IPS DF 6.9 (cell line): ENCODE data around the gene CDCA4.

Source experiments
- DNase-seq: peaks from one replicate; pipeline ENCODE4 v3.0.0-alpha.2; 2013; ENCODE audit warnings: low read depth, low spot score
- H3K27ac ChIP-seq: one replicate; pipeline ENCODE4 v1.5.1; 2013; ENCODE audit warnings: low read length, control low read depth
- H3K27me3 ChIP-seq: 2 replicates; pipeline ENCODE4 v1.6.1; 2013; ENCODE audit warnings: mild to moderate bottlenecking, low read length; ENCODE audit not compliant: control insufficient read depth, insufficient read depth
- H3K36me3 ChIP-seq: 2 replicates; pipeline ENCODE4 v1.6.1; 2013; ENCODE audit warnings: low read length; ENCODE audit not compliant: control insufficient read depth, insufficient read depth
- H3K4me1 ChIP-seq: 2 replicates; pipeline ENCODE4 v1.6.1; 2013; ENCODE audit warnings: low read length; ENCODE audit not compliant: control insufficient read depth, insufficient read depth
- H3K4me3 ChIP-seq: 2 replicates; pipeline ENCODE4 v1.5.1; 2013; ENCODE audit warnings: mild to moderate bottlenecking, low read length
- H3K9me3 ChIP-seq: 2 replicates; pipeline ENCODE4 v1.6.1; 2013; ENCODE audit warnings: low read length, inconsistent platforms; ENCODE audit not compliant: control insufficient read depth, insufficient read depth
- WGBS: extraction: QIAGEN DNeasy Blood & Tissue Kit; methylation state at CpG from one replicate; pipeline ENCODE4 v1.1.7; 2013; ENCODE audit warnings: mixed read lengths, missing lambda C conversion rate; ENCODE audit not compliant: insufficient read length, insufficient coverage; 5-methylcytosine and 5-hydroxymethylcytosine counted together

CDCA4 gene

GRCh38 chr14:105020815-105021655 is at the start of gene CDCA4:
Gene CDCA4, minus strand, starts transcription at chr14:105021083. Its CDS starts 9,154 bp downstream, at chr14:105011929.
- no CpG with 5 or more reads among the region's 115 CpGs for WGBS
- DNase-seq, result peak; percentile 76
- Histone ChIP-seq H3K9me3 (no peaks in the 10 kb centered on the region), H3K4me3 (peak within 1 kb of the TSS; percentile 98), H3K4me1 (no peaks in the 10 kb centered on the region; the same call in 1 of the 2 replicates), H3K27me3 (no peaks in the 10 kb centered on the region), H3K27ac (no peak within 1 kb of the TSS), H3K36me3 (no peaks in the 10 kb centered on the region)

- Histone ChIP-seq H3K4me1 (no peaks in the 10 kb centered on the region), H3K27ac (no peak overlapping the region), H3K9me3 (no peaks in the 10 kb centered on the region), H3K4me3 (no peak overlapping the region), H3K36me3 (no peaks in the 10 kb centered on the region), H3K27me3 (no peaks in the 10 kb centered on the region)
- no CpG with 5 or more reads among the region's 20 CpGs for WGBS
- DNase-seq, result no peak
These were observed 49.2 kb upstream of the CDCA4 start for GRCh38 chr14:105069871-105070759.

GRCh38 chr14:105069522-105069870 is 48.6 kb upstream of the CDCA4 start:
- Histone ChIP-seq H3K36me3 (no peaks in the 10 kb centered on the region), H3K27me3 (no peaks in the 10 kb centered on the region), H3K9me3 (no peaks in the 10 kb centered on the region), H3K4me1 (no peaks in the 10 kb centered on the region), H3K4me3 (no peak overlapping the region), H3K27ac (no peak overlapping the region)
- no CpG with 5 or more reads among the region's 10 CpGs for WGBS
- no peak for DNase-seq

GRCh38 chr14:105068818-105069217 is 47.9 kb upstream of the CDCA4 start:
- Histone ChIP-seq H3K9me3 (no peaks in the 10 kb centered on the region), H3K4me1 (no peaks in the 10 kb centered on the region), H3K4me3 (no peak overlapping the region), H3K36me3 (no peaks in the 10 kb centered on the region), H3K27ac (no peak overlapping the region), H3K27me3 (no peaks in the 10 kb centered on the region)
- WGBS, result no CpG with 5 or more reads among the region's 13 CpGs
- DNase-seq, result no peak

- H3K27me3 ChIP-seq, result no peaks in the 10 kb centered on the region
- no peaks in the 10 kb centered on the region for H3K4me1 ChIP-seq
- no CpG with 5 or more reads among the region's 12 CpGs for WGBS
- no peak overlapping the region for H3K27ac ChIP-seq
- no peaks in the 10 kb centered on the region for H3K9me3 ChIP-seq
- DNase-seq, result no peak
- no peak overlapping the region for H3K4me3 ChIP-seq
- H3K36me3 ChIP-seq, result no peaks in the 10 kb centered on the region
These were observed 47.1 kb upstream of the CDCA4 start for GRCh38 chr14:105067969-105068301.

- H3K27me3 ChIP-seq, result no peaks in the 10 kb centered on the region
- H3K4me1 ChIP-seq, result no peaks in the 10 kb centered on the region
- no peak for DNase-seq
- no CpG with 5 or more reads among the region's 18 CpGs for WGBS
- no peak overlapping the region for H3K27ac ChIP-seq
- H3K4me3 ChIP-seq, result no peak overlapping the region
- no peaks in the 10 kb centered on the region for H3K9me3 ChIP-seq
- no peaks in the 10 kb centered on the region for H3K36me3 ChIP-seq
These were observed 46.5 kb upstream of the CDCA4 start for GRCh38 chr14:105067140-105067968.

- whole genome bisulfite sequencing, result no CpG with 5 or more reads among the region's 28 CpGs
- Histone ChIP-seq H3K36me3 (no peaks in the 10 kb centered on the region), H3K27ac (no peak overlapping the region), H3K9me3 (no peaks in the 10 kb centered on the region), H3K4me3 (no peak overlapping the region), H3K27me3 (no peaks in the 10 kb centered on the region), H3K4me1 (no peaks in the 10 kb centered on the region)
- no peak for DNase-seq
These were observed 45.6 kb upstream of the CDCA4 start for GRCh38 chr14:105066240-105067071.

GRCh38 chr14:105065280-105066228 is 44.7 kb upstream of the CDCA4 start, which contains the start of gene GPR132:
Gene GPR132, minus strand, starts transcription at chr14:105065430. Its CDS starts 10,010 bp downstream, at chr14:105055420.
- DNase-seq, result no peak
- Histone ChIP-seq H3K4me1 (no peaks in the 10 kb centered on the region), H3K9me3 (no peaks in the 10 kb centered on the region), H3K27ac (no peak within 1 kb of the TSS), H3K27me3 (no peaks in the 10 kb centered on the region), H3K36me3 (no peaks in the 10 kb centered on the region), H3K4me3 (no peak within 1 kb of the TSS)
- no CpG with 5 or more reads among the region's 22 CpGs for WGBS

GRCh38 chr14:105064721-105065143 is 43.8 kb upstream of the CDCA4 start:
- H3K4me3 ChIP-seq, result no peak overlapping the region
- H3K36me3 ChIP-seq, result no peaks in the 10 kb centered on the region
- no peaks in the 10 kb centered on the region for H3K4me1 ChIP-seq
- no peak for DNase-seq
- WGBS, result no CpG with 5 or more reads among the region's 12 CpGs
- no peaks in the 10 kb centered on the region for H3K27me3 ChIP-seq
- H3K27ac ChIP-seq, result no peak overlapping the region
- H3K9me3 ChIP-seq, result no peaks in the 10 kb centered on the region
